GM18502 (cell line): ENCODE results near the gene STEAP1B.
A peak's percentile ranks its signal among the peaks of the same experiment; 100 is the strongest.
"Not testable (repeated sequence)": the region's sequence is repeated elsewhere in the genome, so short reads cannot be mapped to it uniquely, and the experiment has no call there.

Experiments used
- ATAC-seq: cut with Tn5 transposase; IDR thresholded peaks from one replicate; pipeline ENCODE4 v1.9.1; 2021; ENCODE audit warnings: mild to moderate bottlenecking; ENCODE audit not compliant: unreplicated experiment, poor library complexity

STEAP1B gene

GRCh38 chr7:22499888-22500689 is at the start of gene STEAP1B:
Gene STEAP1B (minus strand): TSS chr7:22500188. CDS start chr7:22494855, 5,333 bp downstream.
- peak; percentile 96 for ATAC-seq

GRCh38 chr7:22549051-22549450 is 49.1 kb upstream of the STEAP1B start:
- ATAC-seq: no peak

GRCh38 chr7:22548313-22548712 is 48.3 kb upstream of the STEAP1B start:
- no peak for ATAC-seq

- ATAC-seq: no peak
Observed at GRCh38 chr7:22546769-22547168, 46.8 kb upstream of the STEAP1B start.

- ATAC-seq: no peak
Observed at GRCh38 chr7:22545529-22545928, 45.5 kb upstream of the STEAP1B start.

- no peak for ATAC-seq
Observed at GRCh38 chr7:22544245-22544644, 44.3 kb upstream of the STEAP1B start.

- no peak for ATAC-seq
Observed at GRCh38 chr7:22543169-22543568, 43.2 kb upstream of the STEAP1B start.

GRCh38 chr7:22542669-22543068 is 42.7 kb upstream of the STEAP1B start:
- no peak for ATAC-seq

- ATAC-seq: no peak
Observed at GRCh38 chr7:22542254-22542653, 42.3 kb upstream of the STEAP1B start.

- no peak for ATAC-seq
Observed at GRCh38 chr7:22541789-22542188, 41.8 kb upstream of the STEAP1B start.

GRCh38 chr7:22528537-22528936 is 28.5 kb upstream of the STEAP1B start:
- not testable (repeated sequence) for ATAC-seq

GRCh38 chr7:22524353-22524947 is 24.5 kb upstream of the STEAP1B start:
- not testable (repeated sequence) for ATAC-seq

- ATAC-seq: not testable (repeated sequence)
Observed at GRCh38 chr7:22523478-22524352, 23.7 kb upstream of the STEAP1B start.

- not testable (repeated sequence) for ATAC-seq
Observed at GRCh38 chr7:22519560-22519959, 19.6 kb upstream of the STEAP1B start.

GRCh38 chr7:22516950-22517349 is 17.0 kb upstream of the STEAP1B start:
- ATAC-seq: not testable (repeated sequence)

GRCh38 chr7:22514963-22515362 is 15.0 kb upstream of the STEAP1B start:
- not testable (repeated sequence) for ATAC-seq

- not testable (repeated sequence) for ATAC-seq
Observed at GRCh38 chr7:22507320-22507719, 7.3 kb upstream of the STEAP1B start.

- ATAC-seq: not testable (repeated sequence)
Observed at GRCh38 chr7:22506316-22507020, 6.5 kb upstream of the STEAP1B start.

- not testable (repeated sequence) for ATAC-seq
Observed at GRCh38 chr7:22504519-22504918, 4.5 kb upstream of the STEAP1B start.

GRCh38 chr7:22502104-22502503 is 2.1 kb upstream of the STEAP1B start:
- not testable (repeated sequence) for ATAC-seq
